H9 (cell line): ENCODE data around the gene KANK2. TPM values are rescaled to one million over a fixed set of nuclear protein-coding genes. Genes with fewer than 3 reads are reported as not detected.

Source experiments
- DNase-seq: peaks from one replicate; pipeline ENCODE4 v3.0.0-alpha.2; 2017
- H2AFZ ChIP-seq: one replicate; pipeline ENCODE4 v1.6.1; 2013; ENCODE audit warnings: mild to moderate bottlenecking, low read length, control low read depth, moderate library complexity
- H2AK5ac ChIP-seq: 2 replicates; pipeline ENCODE4 v1.6.1; 2013; ENCODE audit warnings: low read length, control low read depth, mixed read lengths; ENCODE audit not compliant: insufficient read length
- H2BK120ac ChIP-seq: one replicate; pipeline ENCODE4 v1.6.1; 2013; ENCODE audit warnings: low read depth, mild to moderate bottlenecking, low read length, control low read depth, inconsistent platforms; ENCODE audit not compliant: poor library complexity, severe bottlenecking
- H2BK12ac ChIP-seq: 2 replicates; pipeline ENCODE4 v1.6.1; 2013; ENCODE audit warnings: low read length, control low read depth, mixed read lengths, low read depth; ENCODE audit not compliant: insufficient read length
- H2BK15ac ChIP-seq: 2 replicates; pipeline ENCODE4 v1.6.1; 2013; ENCODE audit warnings: low read depth, low read length, control low read depth
- H2BK20ac ChIP-seq: one replicate; pipeline ENCODE4 v1.6.1; 2013; ENCODE audit warnings: low read depth, mild to moderate bottlenecking, low read length, control low read depth, inconsistent platforms; ENCODE audit not compliant: poor library complexity, severe bottlenecking
- H2BK5ac ChIP-seq: 2 replicates; pipeline ENCODE4 v1.6.1; 2013; ENCODE audit warnings: low read length, control low read depth, mixed read lengths; ENCODE audit not compliant: insufficient read length
- H3K14ac ChIP-seq: 2 replicates; pipeline ENCODE4 v1.6.1; 2013; ENCODE audit warnings: low read length, control low read depth; ENCODE audit not compliant: insufficient read depth
- H3K18ac ChIP-seq: 2 replicates; pipeline ENCODE4 v1.6.1; 2013; ENCODE audit warnings: low read depth, mild to moderate bottlenecking, mixed read lengths, low read length, control low read depth; ENCODE audit not compliant: insufficient read length
- H3K23ac ChIP-seq: 2 replicates; pipeline ENCODE4 v1.6.1; 2013; ENCODE audit warnings: low read length, control low read depth, mixed read lengths, low read depth; ENCODE audit not compliant: insufficient read length
- H3K23me2 ChIP-seq: 2 replicates; pipeline ENCODE4 v1.6.1; 2013; ENCODE audit warnings: low read depth, mild to moderate bottlenecking, mixed read lengths, low read length, control low read depth; ENCODE audit not compliant: insufficient read length, poor library complexity, severe bottlenecking
- H3K27ac ChIP-seq: 2 replicates; pipeline ENCODE4 v1.5.1; 2013; ENCODE audit warnings: low read length, control low read depth, mixed read lengths, low read depth; ENCODE audit not compliant: insufficient read length
- H3K27me3 ChIP-seq: 2 replicates; pipeline ENCODE4 v1.6.1; 2013; ENCODE audit warnings: low read length, control low read depth, inconsistent platforms; ENCODE audit not compliant: insufficient read depth
- H3K4ac ChIP-seq: 2 replicates; pipeline ENCODE4 v1.6.1; 2013; ENCODE audit warnings: low read depth, mild to moderate bottlenecking, control low read depth, inconsistent platforms, low read length, moderate library complexity
- H3K4me1 ChIP-seq: 2 replicates; pipeline ENCODE4 v1.6.1; 2013; ENCODE audit warnings: low read length, control low read depth, inconsistent platforms; ENCODE audit not compliant: insufficient read depth
- H3K4me2 ChIP-seq: 2 replicates; pipeline ENCODE4 v1.6.1; 2013; ENCODE audit warnings: low read length, control low read depth, mixed read lengths; ENCODE audit not compliant: insufficient read length, insufficient read depth
- H3K56ac ChIP-seq: 2 replicates; pipeline ENCODE4 v1.6.1; 2013; ENCODE audit warnings: low read depth, mild to moderate bottlenecking, mixed read lengths, low read length, control low read depth; ENCODE audit not compliant: insufficient read length
- H3K79me1 ChIP-seq: 2 replicates; pipeline ENCODE4 v1.6.1; 2013; ENCODE audit warnings: low read depth, mild to moderate bottlenecking, moderate library complexity, low read length, control low read depth, inconsistent platforms; ENCODE audit not compliant: insufficient read depth, poor library complexity, severe bottlenecking
- H3K79me2 ChIP-seq: 2 replicates; pipeline ENCODE4 v1.6.1; 2013; ENCODE audit warnings: low read length, control low read depth, inconsistent platforms; ENCODE audit not compliant: insufficient read depth
- H3K9ac ChIP-seq: 2 replicates; pipeline ENCODE4 v1.6.1; 2013; ENCODE audit warnings: low read length, control low read depth, mixed read lengths; ENCODE audit not compliant: insufficient read length; ENCODE audit errors: extremely low read depth
- H3K9me3 ChIP-seq: one replicate; pipeline ENCODE4 v1.6.1; 2013; ENCODE audit warnings: low read depth, low read length, inconsistent platforms; ENCODE audit not compliant: control insufficient read depth
- H3T11ph ChIP-seq: one replicate; pipeline ENCODE4 v1.6.1; 2013; ENCODE audit warnings: mild to moderate bottlenecking, low read length, control low read depth, inconsistent platforms
- H4K20me1 ChIP-seq: one replicate; pipeline ENCODE4 v1.6.1; 2013; ENCODE audit not compliant: control insufficient read depth, insufficient read length, insufficient read depth
- H4K5ac ChIP-seq: 2 replicates; pipeline ENCODE4 v1.6.1; 2013; ENCODE audit warnings: low read depth, mild to moderate bottlenecking, mixed read lengths, low read length, control low read depth; ENCODE audit not compliant: insufficient read length
- H4K8ac ChIP-seq: replicated peaks from 2 replicates; pipeline ENCODE4 v1.6.1; 2013; ENCODE audit warnings: low read length, control low read depth, mixed read lengths, low read depth; ENCODE audit not compliant: insufficient read length
- H4K91ac ChIP-seq: 2 replicates; pipeline ENCODE4 v1.6.1; 2013; ENCODE audit warnings: low read depth, mild to moderate bottlenecking, moderate library complexity, mixed read lengths, low read length, control low read depth; ENCODE audit not compliant: insufficient read length
- H3K27ac Mint-ChIP-seq, 3 experiments: 2 replicates in 2 of 3; 3 replicates in 1 of 3; pipeline ENCODE4 v1.8.0; 2020 to 2021; ENCODE audit warnings: mixed read lengths in 3 of 3, mild to moderate bottlenecking in 1 of 3, moderate library complexity in 1 of 3
- H3K27me3 Mint-ChIP-seq: 2 replicates; pipeline ENCODE4 v1.8.0; 2021; ENCODE audit warnings: low read depth, mild to moderate bottlenecking, moderate library complexity, mixed read lengths
- H3K36me3 Mint-ChIP-seq, 3 experiments: 2 replicates in 2 of 3; 3 replicates in 1 of 3; pipeline ENCODE4 v1.8.0; 2020 to 2021; ENCODE audit warnings: low read depth in 3 of 3, mixed read lengths in 3 of 3; ENCODE audit not compliant: insufficient read depth in 1 of 3
- H3K4me1 Mint-ChIP-seq, 2 experiments: 2 replicates each; pipeline ENCODE4 v1.8.0; 2020; ENCODE audit warnings: mixed read lengths in 2 of 2
- H3K4me3 Mint-ChIP-seq, 2 experiments: 2 replicates in 1 of 2; 3 replicates in 1 of 2; pipeline ENCODE4 v1.8.0; 2020 to 2021; ENCODE audit warnings: mild to moderate bottlenecking in 2 of 2, mixed read lengths in 2 of 2, moderate library complexity in 1 of 2
- H3K9me3 Mint-ChIP-seq, 2 experiments: 2 replicates in 1 of 2; 3 replicates in 1 of 2; pipeline ENCODE4 v1.8.0; 2020; ENCODE audit warnings: mild to moderate bottlenecking in 2 of 2, mixed read lengths in 2 of 2, moderate library complexity in 1 of 2
- WGBS: extraction: QIAGEN DNeasy Blood & Tissue Kit; methylation state at CpG from one replicate; pipeline ENCODE4 v1.1.7; 2013; ENCODE audit warnings: missing lambda C conversion rate, low lambda C conversion rate, mixed read lengths; ENCODE audit not compliant: insufficient read length; ENCODE audit errors: extremely low coverage; 5-methylcytosine and 5-hydroxymethylcytosine counted together
- total RNA-seq: library from RNA; stranded (reverse); gene quantifications from 2 replicates; pipeline ENCODE4 v1.2.1, GENCODE V29; 2021
- TF ChIP-seq, protein P1 (sequence below): fragments of 200-600 bp; sonication (generic); conservative IDR thresholded peaks from 3 replicates; pipeline ENCODE4 v1.8.0; 2021; ENCODE audit warnings: antibody characterized with exemption, mild to moderate bottlenecking

KANK2 gene
- total RNA-seq, 1 experiment from 2014 or later = 42.0 TPM

DNA sequence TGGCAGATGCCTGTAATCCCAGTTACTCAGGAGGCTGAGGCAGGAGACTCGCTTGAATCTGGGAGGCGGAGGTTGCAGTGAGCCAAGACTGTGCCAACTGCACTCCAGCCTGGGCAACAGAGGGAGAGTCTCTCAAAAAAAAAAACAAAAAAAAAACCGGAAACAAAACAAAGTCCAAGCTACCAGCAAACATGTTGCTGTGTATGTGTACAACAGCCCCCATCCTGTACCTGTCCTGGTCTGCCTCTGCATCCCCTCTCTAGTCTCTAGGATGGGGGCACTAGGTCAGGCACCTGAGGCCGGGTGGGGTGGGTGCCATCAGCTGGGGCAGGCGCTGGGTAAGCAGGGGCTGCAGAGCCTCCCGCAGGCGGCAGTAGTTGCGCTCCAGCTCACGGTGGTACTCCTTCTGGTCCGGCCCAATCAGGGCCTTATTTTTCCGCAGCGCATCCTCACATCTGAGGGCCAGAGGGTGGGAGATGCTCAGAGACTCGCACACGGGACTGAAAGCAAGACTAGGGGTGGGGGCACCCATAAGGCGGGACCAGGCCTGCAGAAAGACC, 2.8 kb upstream of the KANK2 start:
- H3K18ac ChIP-seq = no peak overlapping the region
- DNase-seq = no peak
- Mint-ChIP-seq H3K4me1 (peaks cover 9 to 20% of the 10 kb centered on the region in 2 experiments), H3K4me3 (no peak overlapping the region), H3K27me3 (peaks cover 2% of the 10 kb centered on the region; the same call in 1 of the 2 replicates), H3K27ac (peak overlapping the region in 1 of 3 experiments; percentile 41; a peak in 2 of 7 replicates), H3K9me3 (no peaks in the 10 kb centered on the region), H3K36me3 (peaks cover 3 to 25% (median 12%) of the 10 kb centered on the region in 3 experiments; a peak in 5 of 7 replicates)
- H3K56ac ChIP-seq = no peak overlapping the region
- no peak overlapping the region for H3K14ac ChIP-seq
- H2BK12ac ChIP-seq = no peak overlapping the region
- no peaks in the 10 kb centered on the region for H3K27me3 ChIP-seq
- peaks cover 4% of the 10 kb centered on the region for H3K23me2 ChIP-seq
- H3K4ac ChIP-seq = no peak overlapping the region
- no peaks in the 10 kb centered on the region for H3K9me3 ChIP-seq
- H3T11ph ChIP-seq = no peak overlapping the region
- H4K91ac ChIP-seq = no peak overlapping the region
- H4K20me1 ChIP-seq = no peaks in the 10 kb centered on the region
- no peaks in the 10 kb centered on the region for H3K79me2 ChIP-seq
- WGBS = no CpG with 5 or more reads among the region's 15 CpGs
- no peaks in the 10 kb centered on the region; the same call in 1 of the 2 replicates for H3K4me1 ChIP-seq
- H3K79me1 ChIP-seq = no peaks in the 10 kb centered on the region
- H3K9ac ChIP-seq = no peak overlapping the region
- H3K27ac ChIP-seq = no peak overlapping the region
- no peak overlapping the region for H2BK5ac ChIP-seq
- no peak overlapping the region for H2BK15ac ChIP-seq
- no peak overlapping the region for H2BK20ac ChIP-seq
- TF ChIP-seq, protein P1, sequence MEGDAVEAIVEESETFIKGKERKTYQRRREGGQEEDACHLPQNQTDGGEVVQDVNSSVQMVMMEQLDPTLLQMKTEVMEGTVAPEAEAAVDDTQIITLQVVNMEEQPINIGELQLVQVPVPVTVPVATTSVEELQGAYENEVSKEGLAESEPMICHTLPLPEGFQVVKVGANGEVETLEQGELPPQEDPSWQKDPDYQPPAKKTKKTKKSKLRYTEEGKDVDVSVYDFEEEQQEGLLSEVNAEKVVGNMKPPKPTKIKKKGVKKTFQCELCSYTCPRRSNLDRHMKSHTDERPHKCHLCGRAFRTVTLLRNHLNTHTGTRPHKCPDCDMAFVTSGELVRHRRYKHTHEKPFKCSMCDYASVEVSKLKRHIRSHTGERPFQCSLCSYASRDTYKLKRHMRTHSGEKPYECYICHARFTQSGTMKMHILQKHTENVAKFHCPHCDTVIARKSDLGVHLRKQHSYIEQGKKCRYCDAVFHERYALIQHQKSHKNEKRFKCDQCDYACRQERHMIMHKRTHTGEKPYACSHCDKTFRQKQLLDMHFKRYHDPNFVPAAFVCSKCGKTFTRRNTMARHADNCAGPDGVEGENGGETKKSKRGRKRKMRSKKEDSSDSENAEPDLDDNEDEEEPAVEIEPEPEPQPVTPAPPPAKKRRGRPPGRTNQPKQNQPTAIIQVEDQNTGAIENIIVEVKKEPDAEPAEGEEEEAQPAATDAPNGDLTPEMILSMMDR = no peak
- H2AFZ ChIP-seq = no peak overlapping the region
- H2AK5ac ChIP-seq = no peak overlapping the region
- no peak overlapping the region for H3K23ac ChIP-seq
- H4K8ac ChIP-seq = no peak overlapping the region
- no peak overlapping the region for H4K5ac ChIP-seq
- no peak overlapping the region for H3K4me2 ChIP-seq
- no peak overlapping the region for H2BK120ac ChIP-seq
